Measurements from ENCODE around the gene ATAD3B. TPM values are rescaled to one million over a fixed set of nuclear protein-coding genes. Genes with fewer than 3 reads are reported as not detected.

The ATAD3B gene
- total and polyA plus RNA-seq, 2 of the 13 experiments (the other 11 are each of a cell fraction or from before 2014, with no cell fraction given) = 9.6 to 31.1 TPM

DNA sequence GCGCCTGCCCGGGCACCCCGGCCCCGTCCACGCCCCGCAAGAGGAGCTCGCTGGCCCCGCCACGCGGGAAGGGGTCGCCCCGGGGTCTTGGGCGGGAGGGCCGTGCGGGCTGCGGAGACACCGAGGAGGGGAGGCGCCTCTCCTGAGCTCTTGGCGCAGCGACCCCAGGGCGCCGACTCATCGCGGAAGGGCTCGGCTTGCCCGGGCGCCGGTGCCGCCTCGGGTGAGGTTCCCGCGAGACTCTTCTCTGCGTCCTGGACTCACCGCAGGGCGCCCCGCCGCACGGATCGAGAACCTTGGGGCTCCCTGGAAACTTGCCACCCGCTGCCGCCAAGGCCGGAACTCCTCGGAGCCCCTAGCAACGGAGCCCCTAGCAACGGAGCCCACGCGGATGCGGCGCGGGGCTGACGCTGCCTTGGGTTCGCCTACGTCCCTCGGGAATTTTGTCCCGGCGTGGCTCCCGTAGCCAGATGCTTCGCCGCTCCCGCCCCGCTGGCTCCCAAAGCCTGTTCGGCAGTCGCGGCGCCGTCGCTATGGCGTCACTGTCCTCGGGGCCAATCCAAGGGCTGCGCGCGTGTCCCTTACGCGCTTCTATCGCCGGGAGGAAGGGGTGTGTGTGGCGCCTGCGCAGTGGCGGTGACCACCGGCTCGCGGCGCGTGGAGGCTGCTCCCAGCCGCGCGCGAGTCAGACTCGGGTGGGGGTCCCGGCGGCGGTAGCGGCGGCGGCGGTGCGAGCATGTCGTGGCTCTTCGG is 40.1 kb downstream of the ATAD3B start, which contains the start of gene ATAD3A (continued):
- TF ChIP-seq, protein P1, sequence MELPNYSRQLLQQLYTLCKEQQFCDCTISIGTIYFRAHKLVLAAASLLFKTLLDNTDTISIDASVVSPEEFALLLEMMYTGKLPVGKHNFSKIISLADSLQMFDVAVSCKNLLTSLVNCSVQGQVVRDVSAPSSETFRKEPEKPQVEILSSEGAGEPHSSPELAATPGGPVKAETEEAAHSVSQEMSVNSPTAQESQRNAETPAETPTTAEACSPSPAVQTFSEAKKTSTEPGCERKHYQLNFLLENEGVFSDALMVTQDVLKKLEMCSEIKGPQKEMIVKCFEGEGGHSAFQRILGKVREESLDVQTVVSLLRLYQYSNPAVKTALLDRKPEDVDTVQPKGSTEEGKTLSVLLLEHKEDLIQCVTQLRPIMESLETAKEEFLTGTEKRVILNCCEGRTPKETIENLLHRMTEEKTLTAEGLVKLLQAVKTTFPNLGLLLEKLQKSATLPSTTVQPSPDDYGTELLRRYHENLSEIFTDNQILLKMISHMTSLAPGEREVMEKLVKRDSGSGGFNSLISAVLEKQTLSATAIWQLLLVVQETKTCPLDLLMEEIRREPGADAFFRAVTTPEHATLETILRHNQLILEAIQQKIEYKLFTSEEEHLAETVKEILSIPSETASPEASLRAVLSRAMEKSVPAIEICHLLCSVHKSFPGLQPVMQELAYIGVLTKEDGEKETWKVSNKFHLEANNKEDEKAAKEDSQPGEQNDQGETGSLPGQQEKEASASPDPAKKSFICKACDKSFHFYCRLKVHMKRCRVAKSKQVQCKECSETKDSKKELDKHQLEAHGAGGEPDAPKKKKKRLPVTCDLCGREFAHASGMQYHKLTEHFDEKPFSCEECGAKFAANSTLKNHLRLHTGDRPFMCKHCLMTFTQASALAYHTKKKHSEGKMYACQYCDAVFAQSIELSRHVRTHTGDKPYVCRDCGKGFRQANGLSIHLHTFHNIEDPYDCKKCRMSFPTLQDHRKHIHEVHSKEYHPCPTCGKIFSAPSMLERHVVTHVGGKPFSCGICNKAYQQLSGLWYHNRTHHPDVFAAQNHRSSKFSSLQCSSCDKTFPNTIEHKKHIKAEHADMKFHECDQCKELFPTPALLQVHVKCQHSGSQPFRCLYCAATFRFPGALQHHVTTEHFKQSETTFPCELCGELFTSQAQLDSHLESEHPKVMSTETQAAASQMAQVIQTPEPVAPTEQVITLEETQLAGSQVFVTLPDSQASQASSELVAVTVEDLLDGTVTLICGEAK (IDR thresholded peaks at IDR 0.05) = no peak
- TF ChIP-seq, protein P1 (CRISPR knock-in tag; IDR thresholded peaks at IDR 0.05) = peak; percentile 80
- TF ChIP-seq THAP9 (CRISPR knock-in tag; IDR thresholded peaks at IDR 0.05; ENCODE audit: borderline replicate concordance) = peak; percentile 91
- TF ChIP-seq, protein P2, sequence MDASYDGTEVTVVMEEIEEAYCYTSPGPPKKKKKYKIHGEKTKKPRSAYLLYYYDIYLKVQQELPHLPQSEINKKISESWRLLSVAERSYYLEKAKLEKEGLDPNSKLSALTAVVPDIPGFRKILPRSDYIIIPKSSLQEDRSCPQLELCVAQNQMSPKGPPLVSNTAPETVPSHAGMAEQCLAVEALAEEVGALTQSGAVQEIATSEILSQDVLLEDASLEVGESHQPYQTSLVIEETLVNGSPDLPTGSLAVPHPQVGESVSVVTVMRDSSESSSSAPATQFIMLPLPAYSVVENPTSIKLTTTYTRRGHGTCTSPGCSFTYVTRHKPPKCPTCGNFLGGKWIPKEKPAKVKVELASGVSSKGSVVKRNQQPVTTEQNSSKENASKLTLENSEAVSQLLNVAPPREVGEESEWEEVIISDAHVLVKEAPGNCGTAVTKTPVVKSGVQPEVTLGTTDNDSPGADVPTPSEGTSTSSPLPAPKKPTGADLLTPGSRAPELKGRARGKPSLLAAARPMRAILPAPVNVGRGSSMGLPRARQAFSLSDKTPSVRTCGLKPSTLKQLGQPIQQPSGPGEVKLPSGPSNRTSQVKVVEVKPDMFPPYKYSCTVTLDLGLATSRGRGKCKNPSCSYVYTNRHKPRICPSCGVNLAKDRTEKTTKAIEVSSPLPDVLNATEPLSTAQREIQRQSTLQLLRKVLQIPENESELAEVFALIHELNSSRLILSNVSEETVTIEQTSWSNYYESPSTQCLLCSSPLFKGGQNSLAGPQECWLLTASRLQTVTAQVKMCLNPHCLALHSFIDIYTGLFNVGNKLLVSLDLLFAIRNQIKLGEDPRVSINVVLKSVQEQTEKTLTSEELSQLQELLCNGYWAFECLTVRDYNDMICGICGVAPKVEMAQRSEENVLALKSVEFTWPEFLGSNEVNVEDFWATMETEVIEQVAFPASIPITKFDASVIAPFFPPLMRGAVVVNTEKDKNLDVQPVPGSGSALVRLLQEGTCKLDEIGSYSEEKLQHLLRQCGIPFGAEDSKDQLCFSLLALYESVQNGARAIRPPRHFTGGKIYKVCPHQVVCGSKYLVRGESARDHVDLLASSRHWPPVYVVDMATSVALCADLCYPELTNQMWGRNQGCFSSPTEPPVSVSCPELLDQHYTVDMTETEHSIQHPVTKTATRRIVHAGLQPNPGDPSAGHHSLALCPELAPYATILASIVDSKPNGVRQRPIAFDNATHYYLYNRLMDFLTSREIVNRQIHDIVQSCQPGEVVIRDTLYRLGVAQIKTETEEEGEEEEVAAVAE (CRISPR knock-in tag; IDR thresholded peaks at IDR 0.05; ENCODE audit: borderline replicate concordance) = peak; percentile 88; the same call in 1 of the 2 replicates
- TF ChIP-seq ZNF101 (CRISPR knock-in tag; IDR thresholded peaks at IDR 0.05; ENCODE audit: borderline replicate concordance, low read depth) = no peak
- TF ChIP-seq ZNF605 (CRISPR knock-in tag; IDR thresholded peaks at IDR 0.05) = peak; percentile 81; the same call in 1 of the 2 replicates
- TF ChIP-seq POLR2A (IDR thresholded peaks at IDR 0.05; ENCODE audit: insufficient read depth in 1 of 2, low read depth in 2 of 2, low read length in 2 of 2) = peak; percentile 63 to 78
- TF ChIP-seq NR2F6 (IDR thresholded peaks at IDR 0.05) = no peak
- peak; percentile 39; the same call in 1 of the 2 replicates for TF ChIP-seq NR2F6 (CRISPR knock-in tag; IDR thresholded peaks at IDR 0.05)
- peak; percentile 9; the same call in 1 of the 2 replicates for TF ChIP-seq ATF7 (IDR thresholded peaks at IDR 0.05)
- no peak for TF ChIP-seq ATF7 (CRISPR knock-in tag; IDR thresholded peaks at IDR 0.05)
